HUES48 (cell line): ENCODE data around the gene LMNTD1.

Experiments used
- H3K27ac ChIP-seq: one replicate; pipeline ENCODE4 v1.7.0; 2013; ENCODE audit warnings: low read depth, low read length, inconsistent platforms
- H3K27me3 ChIP-seq: 2 replicates; pipeline ENCODE4 v1.6.1; 2013; ENCODE audit warnings: mild to moderate bottlenecking, low read length; ENCODE audit not compliant: control insufficient read depth, insufficient read depth
- H3K36me3 ChIP-seq: 2 replicates; pipeline ENCODE4 v1.6.1; 2013; ENCODE audit warnings: low read length; ENCODE audit not compliant: control insufficient read depth, insufficient read depth
- H3K4me1 ChIP-seq: 2 replicates; pipeline ENCODE4 v1.6.1; 2013; ENCODE audit warnings: mild to moderate bottlenecking, low read length; ENCODE audit not compliant: control insufficient read depth, insufficient read depth
- H3K4me3 ChIP-seq: 2 replicates; pipeline ENCODE4 v1.5.1; 2013; ENCODE audit warnings: mild to moderate bottlenecking, low read depth, low read length
- H3K9ac ChIP-seq: 2 replicates; pipeline ENCODE4 v1.6.1; 2013; ENCODE audit warnings: mild to moderate bottlenecking, low read depth, low read length, moderate library complexity
- H3K9me3 ChIP-seq: 2 replicates; pipeline ENCODE4 v1.6.1; 2013; ENCODE audit warnings: low read length; ENCODE audit not compliant: control insufficient read depth, insufficient read depth

The LMNTD1 gene

GRCh38 chr12:25583545-25583944, 30.5 kb upstream of the LMNTD1 start:
- no peak overlapping the region for H3K9ac ChIP-seq
- H3K27ac ChIP-seq: no peak overlapping the region
- no peaks in the 10 kb centered on the region for H3K4me1 ChIP-seq
- H3K4me3 ChIP-seq: no peak overlapping the region
- H3K9me3 ChIP-seq: no peaks in the 10 kb centered on the region
- H3K27me3 ChIP-seq: no peaks in the 10 kb centered on the region
- no peaks in the 10 kb centered on the region for H3K36me3 ChIP-seq

GRCh38 chr12:25581067-25581466, 28.0 kb upstream of the LMNTD1 start:
- Histone ChIP-seq H3K36me3 (no peaks in the 10 kb centered on the region), H3K4me1 (no peaks in the 10 kb centered on the region), H3K9me3 (no peaks in the 10 kb centered on the region), H3K27ac (no peak overlapping the region), H3K4me3 (no peak overlapping the region), H3K27me3 (no peaks in the 10 kb centered on the region), H3K9ac (no peak overlapping the region)

- H3K9ac ChIP-seq: no peak overlapping the region
- no peaks in the 10 kb centered on the region for H3K27me3 ChIP-seq
- no peak overlapping the region for H3K27ac ChIP-seq
- no peak overlapping the region for H3K4me3 ChIP-seq
- no peaks in the 10 kb centered on the region for H3K36me3 ChIP-seq
- no peaks in the 10 kb centered on the region for H3K9me3 ChIP-seq
- H3K4me1 ChIP-seq: no peaks in the 10 kb centered on the region
These were observed 25.5 kb upstream of the LMNTD1 start for GRCh38 chr12:25578411-25579143.

DNA sequence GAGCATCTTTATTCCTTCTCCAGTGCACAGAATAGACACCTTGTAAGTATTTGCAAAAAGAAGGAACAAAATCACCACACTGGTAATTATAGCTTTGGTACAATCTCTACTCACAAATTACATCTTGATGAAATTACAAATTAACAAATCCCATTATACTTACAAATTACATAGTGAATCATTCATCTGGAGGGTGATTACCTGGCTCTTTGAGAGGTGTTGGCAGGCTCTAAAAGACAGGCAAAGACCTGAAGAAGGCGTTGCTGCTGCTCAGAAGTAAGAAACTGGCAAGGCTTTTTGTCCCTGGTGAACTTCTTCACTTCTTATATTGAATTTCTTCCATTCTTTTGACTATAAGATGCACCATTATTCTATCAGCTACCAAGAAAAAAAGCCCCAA, 21.7 kb upstream of the LMNTD1 start:
- Histone ChIP-seq H3K4me1 (no peaks in the 10 kb centered on the region), H3K9ac (no peak overlapping the region), H3K27me3 (no peaks in the 10 kb centered on the region), H3K27ac (no peak overlapping the region), H3K36me3 (no peaks in the 10 kb centered on the region), H3K4me3 (no peak overlapping the region), H3K9me3 (no peaks in the 10 kb centered on the region)

DNA sequence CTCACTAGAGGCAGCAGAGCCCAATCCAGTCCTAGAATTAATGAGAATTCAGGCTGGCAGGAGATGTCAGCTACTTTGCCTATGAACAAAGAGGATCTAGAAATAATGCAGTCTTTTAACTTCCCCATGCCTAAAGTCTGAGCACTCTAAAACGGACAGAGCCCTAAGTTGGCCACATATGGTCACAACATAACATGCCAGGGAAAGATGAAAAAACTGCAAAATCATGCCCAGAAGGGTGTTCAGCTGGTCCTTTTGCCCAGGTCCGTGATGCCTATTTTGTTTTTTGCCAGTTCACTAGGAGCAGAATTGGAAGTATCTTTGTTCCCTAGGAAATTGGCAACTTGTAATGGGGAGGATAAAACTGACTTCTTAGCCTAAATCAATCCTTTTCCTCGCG, 20.3 kb upstream of the LMNTD1 start:
- Histone ChIP-seq H3K27me3 (no peaks in the 10 kb centered on the region), H3K9ac (no peak overlapping the region), H3K4me3 (no peak overlapping the region), H3K27ac (no peak overlapping the region), H3K4me1 (no peaks in the 10 kb centered on the region), H3K36me3 (no peaks in the 10 kb centered on the region), H3K9me3 (peaks cover 3% of the 10 kb centered on the region; the same call in 1 of the 2 replicates)

- H3K4me3 ChIP-seq: no peak overlapping the region
- H3K27ac ChIP-seq: no peak overlapping the region
- H3K36me3 ChIP-seq: no peaks in the 10 kb centered on the region
- no peaks in the 10 kb centered on the region for H3K27me3 ChIP-seq
- no peaks in the 10 kb centered on the region for H3K4me1 ChIP-seq
- peaks cover 3% of the 10 kb centered on the region; the same call in 1 of the 2 replicates for H3K9me3 ChIP-seq
- no peak overlapping the region for H3K9ac ChIP-seq
These were observed 17.3 kb upstream of the LMNTD1 start for GRCh38 chr12:25570418-25570817.

GRCh38 chr12:25566202-25566949, 13.3 kb upstream of the LMNTD1 start:
- H3K4me3 ChIP-seq: no peak overlapping the region
- no peaks in the 10 kb centered on the region for H3K4me1 ChIP-seq
- no peak overlapping the region for H3K9ac ChIP-seq
- peaks cover 3% of the 10 kb centered on the region; the same call in 1 of the 2 replicates for H3K9me3 ChIP-seq
- H3K27ac ChIP-seq: no peak overlapping the region
- H3K27me3 ChIP-seq: no peaks in the 10 kb centered on the region
- H3K36me3 ChIP-seq: no peaks in the 10 kb centered on the region

DNA sequence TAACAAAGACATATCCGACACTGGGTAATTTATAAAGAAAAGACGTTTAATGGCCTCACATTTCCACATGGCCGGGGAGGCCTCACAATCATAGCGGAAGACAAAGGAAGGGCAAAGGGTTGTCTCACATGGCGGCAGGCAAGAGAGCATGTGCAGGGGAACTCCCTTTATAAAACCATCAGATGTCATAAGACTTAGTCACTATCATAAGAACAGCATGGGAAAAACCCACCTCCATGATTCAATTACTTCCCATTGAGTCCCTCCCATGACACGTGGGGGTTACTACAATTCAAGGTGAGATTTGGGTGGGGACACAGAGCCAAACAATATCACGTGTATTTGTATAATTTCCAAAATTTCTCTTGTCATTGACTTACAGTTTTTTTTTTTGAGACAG, 5.5 kb upstream of the LMNTD1 start:
- Histone ChIP-seq H3K4me3 (no peak overlapping the region), H3K9me3 (no peaks in the 10 kb centered on the region), H3K27me3 (no peaks in the 10 kb centered on the region), H3K36me3 (no peaks in the 10 kb centered on the region), H3K9ac (no peak overlapping the region), H3K4me1 (no peaks in the 10 kb centered on the region), H3K27ac (no peak overlapping the region)

- no peaks in the 10 kb centered on the region for H3K9me3 ChIP-seq
- no peak overlapping the region for H3K9ac ChIP-seq
- no peaks in the 10 kb centered on the region for H3K27me3 ChIP-seq
- no peaks in the 10 kb centered on the region for H3K4me1 ChIP-seq
- no peak overlapping the region for H3K27ac ChIP-seq
- no peak overlapping the region for H3K4me3 ChIP-seq
- H3K36me3 ChIP-seq: no peaks in the 10 kb centered on the region
These were observed 4.8 kb upstream of the LMNTD1 start for GRCh38 chr12:25557830-25558436.

DNA sequence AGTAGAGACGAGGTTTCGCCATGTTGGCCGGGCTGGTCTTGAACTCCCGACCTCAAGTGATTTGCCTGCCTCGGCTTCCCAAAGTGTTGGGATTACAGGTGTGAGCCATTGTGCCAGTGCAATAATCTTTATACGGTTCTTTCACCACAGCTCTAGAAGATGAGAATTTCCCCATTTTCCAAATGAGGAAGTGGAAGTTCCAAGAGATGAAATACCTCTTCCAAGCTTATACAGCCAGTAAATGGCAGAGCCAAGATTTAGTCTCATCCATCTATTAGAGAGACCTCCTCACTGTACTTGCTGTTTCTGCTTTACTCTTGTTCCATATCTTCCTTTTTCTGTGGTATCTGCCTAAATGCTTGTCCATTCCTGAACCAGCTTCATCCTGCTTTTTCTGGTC, 3.1 kb upstream of the LMNTD1 start:
- no peaks in the 10 kb centered on the region for H3K4me1 ChIP-seq
- no peaks in the 10 kb centered on the region for H3K36me3 ChIP-seq
- H3K4me3 ChIP-seq: no peak overlapping the region
- no peak overlapping the region for H3K27ac ChIP-seq
- no peak overlapping the region for H3K9ac ChIP-seq
- no peaks in the 10 kb centered on the region for H3K27me3 ChIP-seq
- H3K9me3 ChIP-seq: no peaks in the 10 kb centered on the region

DNA sequence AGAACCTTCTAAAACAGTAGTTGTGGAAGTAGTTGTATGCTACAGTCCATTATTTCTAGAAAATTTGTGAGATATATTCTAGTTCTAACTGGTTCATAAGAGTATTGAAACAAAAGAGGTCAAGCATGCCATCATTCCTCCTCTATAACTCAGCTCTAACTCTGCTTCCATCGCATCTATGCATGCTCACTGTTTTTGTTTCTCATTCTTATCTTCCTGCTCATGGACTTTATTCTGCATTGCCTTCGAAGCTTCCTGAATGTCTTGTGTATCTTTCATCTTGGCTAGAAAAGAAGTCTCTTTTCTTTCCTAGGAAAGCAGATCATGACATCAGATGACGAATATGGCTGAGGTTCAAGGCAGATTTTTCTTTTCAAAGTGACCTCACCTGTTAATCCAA, 402 bp downstream of the LMNTD1 start:
- no peak overlapping the region for H3K4me3 ChIP-seq
- no peak overlapping the region for H3K27ac ChIP-seq
- no peaks in the 10 kb centered on the region for H3K27me3 ChIP-seq
- no peak overlapping the region for H3K9ac ChIP-seq
- H3K9me3 ChIP-seq: no peaks in the 10 kb centered on the region
- H3K4me1 ChIP-seq: no peaks in the 10 kb centered on the region
- no peaks in the 10 kb centered on the region for H3K36me3 ChIP-seq
